GM15510 (cell line): ENCODE results near the gene MTF2.

Experiments
- POLR2A ChIP-seq: IDR thresholded peaks from 3 replicates; pipeline ENCODE4 v1.6.1; 2011; ENCODE audit warnings: borderline replicate concordance; ENCODE audit not compliant: insufficient read length; ENCODE audit errors: extremely low read depth

Gene MTF2

DNA sequence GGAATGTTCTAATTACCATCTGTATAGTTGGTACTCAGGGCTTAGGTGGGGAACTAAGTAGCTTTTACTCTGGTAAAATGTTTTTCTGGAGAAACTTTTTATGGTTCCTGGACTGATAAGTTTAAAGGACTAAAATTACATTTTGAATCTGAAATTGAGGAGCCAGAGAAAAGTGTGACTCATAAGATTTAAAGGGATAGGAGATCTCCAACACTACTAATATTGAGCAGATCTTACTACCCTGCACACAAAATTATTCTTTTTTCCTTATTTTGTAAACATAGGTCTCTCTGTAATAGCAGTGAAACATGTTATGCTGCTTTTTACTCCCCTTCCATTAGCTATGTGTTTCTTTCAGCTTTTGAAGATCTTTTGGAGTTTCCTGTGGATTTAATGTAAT lies 32.5 kb downstream of the MTF2 start:
- no peak for TF ChIP-seq POLR2A

GRCh38 chr1:93113127-93113526 lies 34.0 kb downstream of the MTF2 start:
- no peak for TF ChIP-seq POLR2A

DNA sequence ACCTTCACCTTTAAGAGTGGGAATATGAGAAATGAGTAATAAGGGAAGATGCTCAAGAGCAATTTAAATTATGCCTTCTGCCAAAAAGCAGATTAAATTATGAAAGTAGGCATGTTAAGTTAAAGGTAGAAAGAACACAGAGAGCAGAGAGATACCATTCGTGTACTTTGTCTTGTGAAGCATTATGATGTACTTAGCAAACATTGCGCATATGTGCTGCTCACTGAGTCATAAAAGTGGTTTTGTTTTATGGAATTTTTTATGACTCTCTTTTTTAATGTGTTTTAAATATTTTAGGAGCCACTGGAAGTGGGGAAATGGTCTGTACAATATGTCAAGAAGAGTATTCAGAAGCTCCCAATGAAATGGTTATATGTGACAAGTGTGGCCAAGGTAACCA lies 35.3 kb downstream of the MTF2 start:
- no peak for TF ChIP-seq POLR2A

DNA sequence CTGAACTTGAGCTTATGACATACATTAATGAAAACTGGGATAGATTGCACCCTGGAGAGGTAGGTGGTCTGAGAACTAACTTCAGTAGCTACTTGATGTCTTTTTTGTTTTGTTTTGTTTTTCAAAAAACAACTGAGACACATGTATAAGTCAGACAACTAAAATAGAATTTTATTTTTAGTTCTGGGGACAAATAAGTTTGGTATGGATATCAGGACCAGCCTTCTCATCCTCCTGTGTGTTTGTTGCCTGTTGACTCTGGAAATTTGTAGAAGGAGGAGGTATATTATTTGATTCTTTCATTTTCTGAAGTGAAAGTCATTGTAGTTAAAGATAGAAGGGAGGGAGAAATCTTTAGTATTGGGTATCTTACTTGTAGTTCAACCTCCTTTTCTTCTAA lies 41.5 kb downstream of the MTF2 start:
- no peak for TF ChIP-seq POLR2A

DNA sequence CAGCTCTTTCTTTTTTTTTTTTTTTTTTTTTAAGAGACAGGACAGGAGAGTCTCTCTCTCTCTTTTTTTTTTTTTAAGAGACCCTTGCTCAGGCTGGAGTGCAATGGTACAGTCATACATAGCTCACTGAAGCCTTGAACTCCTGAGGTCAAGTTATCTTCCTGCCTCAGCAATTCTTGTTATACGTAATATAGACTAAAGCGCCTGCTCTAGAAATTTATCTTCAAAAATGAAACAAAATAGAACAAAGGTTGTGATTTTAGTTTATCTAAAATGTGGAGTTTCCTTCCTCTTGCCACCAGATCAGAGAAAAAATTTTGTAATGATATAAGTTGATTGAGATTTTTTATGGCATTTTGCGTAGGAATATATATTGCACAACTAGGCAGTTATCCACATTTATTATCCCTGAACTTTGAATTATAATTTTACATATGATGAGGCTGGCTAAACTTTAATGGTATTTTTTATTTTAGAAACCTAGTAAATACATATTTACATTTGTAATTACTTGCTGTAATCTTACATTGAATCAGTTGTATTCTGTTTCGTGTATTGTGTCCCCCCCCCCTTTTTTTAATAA lies 44.2 kb downstream of the MTF2 start:
- no peak for TF ChIP-seq POLR2A

DNA sequence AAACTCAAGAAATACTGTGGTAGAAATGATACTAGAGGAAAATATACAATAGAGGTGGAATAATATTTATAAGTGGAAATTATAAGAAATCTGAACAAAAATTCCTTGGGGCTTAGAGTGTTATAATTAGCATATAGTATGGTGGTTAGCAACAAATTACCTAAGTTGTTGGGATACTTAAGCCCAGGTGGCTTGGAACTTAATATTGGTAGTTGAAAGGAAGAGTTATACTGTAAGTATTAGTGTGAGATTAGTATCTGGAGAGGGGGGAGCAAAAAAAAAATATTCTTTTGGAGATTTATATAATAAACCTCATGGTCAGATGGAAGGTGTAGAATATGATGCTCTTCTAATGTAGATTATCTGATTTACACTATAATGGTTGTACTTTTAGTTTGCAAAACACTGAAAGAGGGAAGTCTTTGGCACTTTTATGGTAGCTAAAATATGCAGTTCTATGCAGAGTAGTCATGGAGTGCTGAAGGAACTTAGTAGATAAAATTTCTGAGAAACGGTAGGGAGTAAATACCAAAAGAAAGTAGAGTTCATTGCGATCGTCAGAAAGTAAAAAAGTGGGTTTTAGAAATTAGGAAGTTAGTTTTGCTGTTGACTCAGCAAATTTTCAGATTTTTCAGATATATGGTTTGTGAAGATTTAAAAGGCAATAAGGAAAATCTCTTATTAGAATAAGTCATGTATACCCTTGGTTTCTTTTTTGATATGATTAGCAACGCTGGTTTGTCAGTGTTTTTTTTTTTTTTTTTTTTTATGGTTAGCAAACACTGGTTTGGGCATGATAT lies 45.7 kb downstream of the MTF2 start:
- TF ChIP-seq POLR2A: no peak

GRCh38 chr1:93129507-93130099 lies 50.5 kb downstream of the MTF2 start:
- TF ChIP-seq POLR2A: no peak

DNA sequence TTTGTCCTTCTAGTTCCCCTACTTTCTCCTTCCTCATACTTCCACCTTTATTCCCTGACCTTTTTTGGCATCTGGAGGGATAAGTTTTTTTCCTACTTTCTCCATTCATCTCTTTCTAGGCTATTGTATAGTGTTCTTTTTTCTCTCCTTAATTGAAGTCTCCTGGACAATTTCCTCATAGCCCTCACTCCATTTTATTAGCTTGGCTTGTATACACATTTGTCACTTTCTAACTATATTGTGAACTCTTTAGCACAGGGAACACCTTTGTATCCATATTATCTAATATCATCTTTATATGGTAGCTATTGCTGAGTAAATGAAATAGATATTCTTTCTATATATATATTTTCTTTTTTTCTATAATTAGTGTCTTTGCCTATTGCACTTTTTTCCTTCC lies 53.6 kb downstream of the MTF2 start:
- TF ChIP-seq POLR2A: no peak

DNA sequence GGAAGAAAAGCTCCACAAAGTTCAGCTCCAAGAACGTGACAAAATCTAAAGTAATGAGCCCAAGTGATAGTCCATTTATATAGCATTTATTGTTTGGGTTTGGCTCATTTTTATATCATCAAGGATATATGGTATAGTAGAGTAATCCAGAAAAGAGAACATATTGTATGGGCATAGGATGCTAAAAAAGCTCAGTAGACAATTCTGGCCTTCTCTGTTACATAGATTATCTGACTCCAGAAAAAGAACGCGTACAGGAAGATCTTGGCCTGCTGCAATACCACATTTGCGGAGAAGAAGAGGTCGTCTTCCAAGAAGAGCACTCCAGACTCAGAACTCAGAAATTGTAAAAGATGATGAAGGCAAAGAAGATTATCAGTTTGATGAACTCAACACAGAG lies 57.4 kb downstream of the MTF2 start:
- TF ChIP-seq POLR2A: no peak

DNA sequence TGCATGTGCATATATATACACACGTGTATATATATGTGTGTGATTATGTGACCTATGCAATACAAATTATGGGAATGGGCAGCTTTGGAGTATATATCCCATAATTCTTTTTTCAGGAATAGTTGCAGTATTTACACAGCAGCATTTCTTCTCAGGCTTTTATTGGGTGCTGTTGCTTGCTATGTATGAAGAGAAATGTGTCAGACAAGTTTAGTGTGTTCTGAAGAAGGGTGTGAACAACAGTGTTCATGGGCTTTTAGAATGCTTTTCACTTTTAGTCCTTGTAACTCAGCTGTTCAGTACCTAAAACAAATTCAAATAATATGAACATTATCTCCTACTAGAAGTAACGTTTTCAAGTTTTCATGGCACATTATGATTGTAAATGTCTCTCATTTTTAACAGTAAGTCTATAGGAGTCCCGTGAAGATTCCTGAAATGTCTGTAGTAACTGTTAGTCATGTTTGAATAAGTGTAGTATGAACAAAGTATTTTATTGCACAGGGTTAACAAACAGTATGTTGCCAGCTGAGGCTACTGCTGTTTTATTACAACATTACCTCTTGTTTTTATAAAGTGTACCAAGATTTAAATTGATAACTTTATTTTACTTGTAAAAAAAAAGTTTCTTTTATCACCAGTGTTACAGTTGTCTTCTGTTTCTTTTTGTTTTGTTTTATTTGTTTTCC lies 58.7 kb downstream of the MTF2 start:
- TF ChIP-seq POLR2A: no peak

DNA sequence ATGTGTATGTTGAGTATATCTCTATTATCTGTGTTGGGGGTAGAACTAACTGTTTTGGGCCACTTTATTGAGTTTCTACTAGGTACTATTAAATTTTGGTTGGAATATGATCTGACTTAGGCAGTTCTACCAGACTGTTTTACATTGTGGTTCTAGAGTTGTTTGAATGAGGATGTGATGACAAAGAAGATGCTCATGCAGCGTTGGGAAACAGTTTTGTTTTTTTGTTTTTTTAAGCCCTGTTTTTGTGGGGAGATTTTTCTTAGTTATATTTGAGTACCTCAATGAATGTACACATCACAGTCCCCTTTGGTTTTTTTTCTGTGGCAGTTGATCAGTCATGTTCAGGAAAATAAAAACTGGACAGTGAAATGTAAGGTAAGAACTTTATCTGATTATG lies 61.0 kb downstream of the MTF2 start:
- TF ChIP-seq POLR2A: no peak

GRCh38 chr1:93142161-93142560 lies 63.1 kb downstream of the MTF2 start:
- no peak for TF ChIP-seq POLR2A

GRCh38 chr1:93143136-93143535 lies 64.1 kb downstream of the MTF2 start:
- no peak for TF ChIP-seq POLR2A

DNA sequence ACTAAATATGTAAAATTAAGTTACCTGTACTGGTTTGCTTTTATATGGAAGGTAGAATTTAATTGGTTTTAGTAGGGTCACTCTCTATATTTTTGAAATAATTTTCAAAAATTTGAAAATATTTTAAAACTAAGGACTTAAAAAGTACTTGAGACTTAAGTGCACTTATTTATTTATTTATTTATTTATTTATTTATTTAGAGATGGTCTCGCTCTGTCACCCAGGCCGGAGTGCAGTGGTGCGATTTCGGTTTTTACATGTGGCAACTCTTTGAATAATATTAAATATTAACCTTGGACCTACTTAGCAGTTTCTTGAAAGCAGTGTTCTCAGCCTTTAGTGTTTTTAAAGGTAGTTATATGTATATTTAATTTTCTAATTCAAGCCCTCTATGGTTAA lies 64.7 kb downstream of the MTF2 start:
- no peak for TF ChIP-seq POLR2A

DNA sequence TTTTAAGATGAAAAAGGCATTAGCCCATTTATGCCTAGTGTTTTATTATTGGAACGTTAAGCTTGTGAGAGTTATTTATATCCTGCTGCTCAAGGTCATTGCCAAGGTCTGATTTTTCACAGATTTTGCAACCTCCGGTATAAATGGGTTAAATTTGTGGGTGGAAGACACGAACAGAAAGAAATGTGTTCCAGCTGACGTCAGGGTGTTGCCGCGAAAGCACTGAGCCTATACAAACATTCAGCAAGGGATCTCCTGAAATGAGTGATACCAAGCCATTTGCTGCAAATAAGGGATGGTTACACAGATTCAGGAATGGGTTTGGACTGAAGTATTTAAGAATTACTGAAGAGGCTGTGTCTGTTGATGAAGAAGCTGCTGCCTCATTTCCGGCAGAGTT lies 68.9 kb downstream of the MTF2 start:
- no peak for TF ChIP-seq POLR2A
